Gastroesophageal sphincter (tissue), 3 donors: ENCODE measurements around the gene SLC2A9.

Experiments used
- CTCF ChIP-seq, 4 experiments: fragments of 200-600 bp in 2 of 4; fragments of 450-650 bp in 2 of 4; sonication (generic) in 1 of 4; IDR thresholded peaks; one replicate each; pipeline ENCODE4 v1.5.1; 2017 to 2019; ENCODE audit warnings: antibody characterized with exemption in 4 of 4, mild to moderate bottlenecking in 2 of 4, moderate library complexity in 2 of 4
- EP300 ChIP-seq: sonication (generic); formaldehyde crosslinking; IDR thresholded peaks from one replicate; pipeline ENCODE4 v1.6.1; 2017; ENCODE audit warnings: antibody characterized with exemption, mild to moderate bottlenecking
- POLR2A ChIP-seq, 2 donors: fragments of 450-650 bp; IDR thresholded peaks; one replicate each; pipeline ENCODE4 v1.6.1; 2017; ENCODE audit warnings: antibody characterized with exemption in 2 of 2, mild to moderate bottlenecking in 2 of 2, moderate library complexity in 1 of 2

- TF ChIP-seq CTCF (IDR thresholded peaks at IDR 0.05) (no peak), POLR2A (IDR thresholded peaks at IDR 0.05) (no peak), EP300 (no peak)
Observed at GRCh38 chr4:9906996-9907395, 114.3 kb downstream of the SLC2A9 start.
